Stimulated activated CD8-positive, alpha-beta memory T cell treated with anti-CD3 and anti-CD28 coated beads, Interleukin-12 subunit alpha, Interleukin-12 subunit beta, amount 100 ng/mL, for 24 hours (primary cell): ENCODE results near the gene RAB40B.
"Not testable (repeated sequence)": the region's sequence is repeated elsewhere in the genome, so short reads cannot be mapped to it uniquely, and the experiment has no call there.

Source experiments
- DNase-seq: peaks from one replicate; pipeline ENCODE4 v3.0.0-alpha.2; 2020; ENCODE audit errors: extremely low read depth

The RAB40B gene

DNA sequence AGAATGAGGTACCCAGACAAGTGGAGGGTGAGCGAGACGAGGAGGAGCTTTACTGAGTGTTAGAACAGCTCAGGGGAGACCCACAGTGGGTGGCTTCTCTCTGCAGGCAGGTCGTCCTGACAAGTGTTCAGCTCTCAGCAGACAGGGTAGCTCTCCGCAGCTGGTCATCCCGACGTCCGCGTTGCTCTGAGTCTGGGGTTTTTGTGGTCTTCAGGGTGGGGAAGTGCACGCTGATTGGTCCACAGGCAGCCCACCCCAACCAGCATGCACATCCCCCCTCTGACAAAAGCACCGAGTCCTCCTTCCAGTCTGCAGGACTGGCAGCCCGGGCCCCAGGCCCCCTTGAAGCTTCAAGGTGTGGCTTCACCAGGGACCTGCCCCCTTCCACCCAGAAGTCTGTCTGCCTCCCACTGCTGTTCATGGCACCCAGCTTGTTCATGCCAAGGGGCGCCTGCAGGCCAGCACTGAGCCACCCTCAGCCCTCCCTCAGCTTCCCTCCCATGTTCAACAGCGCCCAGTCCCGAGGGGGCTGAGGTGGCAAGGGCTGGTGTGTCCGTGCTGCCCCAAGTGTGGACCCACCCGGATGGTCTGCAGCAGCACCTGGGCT lies 30.4 kb downstream of the RAB40B start:
- no peak for DNase-seq

DNA sequence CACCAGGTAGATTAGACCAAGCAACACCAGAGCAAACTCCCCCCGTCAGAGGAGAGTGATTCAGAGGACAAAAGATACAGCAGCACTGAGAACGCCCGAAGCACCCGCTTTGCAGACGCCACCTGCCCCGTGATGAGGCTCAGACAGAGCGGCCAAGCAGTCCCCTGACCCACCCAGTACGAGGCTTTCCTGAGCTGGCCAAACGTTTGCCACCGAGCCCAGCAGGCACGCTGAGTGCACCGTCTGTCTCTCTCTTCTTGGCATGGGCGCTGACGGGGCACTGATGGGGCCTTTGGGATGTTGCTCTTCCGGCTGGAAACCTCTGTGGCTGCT lies 30.9 kb downstream of the RAB40B start:
- DNase-seq = no peak

DNA sequence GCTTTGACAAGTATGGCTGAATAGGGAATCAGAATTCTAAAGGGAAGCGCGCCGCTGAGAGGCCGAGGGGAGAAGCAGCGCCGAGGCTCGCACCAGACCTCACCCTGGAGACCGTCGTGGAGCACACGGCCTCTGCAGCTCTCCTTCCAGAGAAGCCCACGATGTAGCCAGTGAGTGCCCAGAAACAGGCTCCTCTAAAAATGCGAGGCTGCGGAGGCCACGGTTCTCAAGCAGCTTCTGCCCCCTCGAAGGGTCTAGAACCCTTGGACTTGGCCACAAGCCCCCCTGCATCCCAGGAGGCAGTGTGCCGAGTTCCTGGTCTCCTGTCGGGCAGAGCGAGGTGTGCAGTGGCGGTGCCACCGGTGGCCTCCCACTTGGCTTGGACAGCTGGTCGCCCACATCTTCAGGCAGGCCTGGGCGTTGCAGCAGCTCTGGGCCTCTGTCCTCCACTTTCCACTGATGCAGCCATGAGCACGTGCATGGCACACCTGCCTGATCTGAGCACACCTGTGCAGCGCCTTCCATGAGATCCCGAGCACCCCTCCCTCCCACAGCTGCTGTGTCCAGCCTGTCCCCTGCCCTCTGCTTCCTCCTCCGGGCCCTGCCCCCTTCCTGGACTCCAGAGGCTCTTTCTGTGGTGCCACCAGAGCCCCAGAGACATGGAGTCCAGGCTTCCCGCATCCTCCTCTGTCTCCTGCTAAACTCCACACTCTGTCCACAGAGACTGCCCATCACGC lies 31.4 kb downstream of the RAB40B start:
- no peak for DNase-seq

DNA sequence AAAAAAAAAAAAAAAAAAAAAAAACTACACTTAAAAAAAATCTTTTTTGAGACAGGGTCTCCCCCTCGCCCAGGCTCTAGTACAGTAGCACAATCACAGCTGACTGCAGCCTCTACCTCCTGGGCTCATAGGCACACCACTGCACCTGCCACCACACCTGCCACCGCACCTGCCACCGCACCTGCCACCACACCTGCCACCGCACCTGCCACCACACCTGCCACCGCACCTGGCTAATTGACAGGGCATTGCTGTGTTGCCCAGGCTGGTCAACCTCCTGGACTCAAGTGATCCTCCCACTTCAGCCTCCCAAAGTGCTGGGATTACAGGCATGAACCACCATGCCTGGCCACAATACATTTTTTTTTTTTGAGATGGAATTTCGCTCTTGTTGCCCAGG lies 32.6 kb downstream of the RAB40B start:
- no peak for DNase-seq

DNA sequence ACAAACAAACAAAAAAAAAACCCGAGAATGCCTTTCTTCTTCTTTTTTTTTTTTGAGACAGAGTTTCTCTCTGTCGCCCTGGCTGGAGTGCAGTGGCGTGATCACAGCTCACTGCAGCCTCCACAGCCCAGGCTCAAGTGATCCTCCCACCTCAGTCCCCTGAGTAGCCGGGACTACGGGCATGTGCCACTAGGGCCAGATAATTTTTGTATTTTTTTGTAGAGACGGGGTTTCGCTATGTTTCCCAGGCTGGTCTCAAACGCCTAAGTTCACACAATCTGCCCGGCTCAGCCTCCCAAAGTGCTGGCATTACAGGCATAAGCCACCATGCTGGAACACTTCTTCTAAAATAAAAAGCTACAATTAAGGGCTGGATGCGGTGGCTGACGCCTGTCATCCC lies 33.3 kb downstream of the RAB40B start:
- DNase-seq = no peak

DNA sequence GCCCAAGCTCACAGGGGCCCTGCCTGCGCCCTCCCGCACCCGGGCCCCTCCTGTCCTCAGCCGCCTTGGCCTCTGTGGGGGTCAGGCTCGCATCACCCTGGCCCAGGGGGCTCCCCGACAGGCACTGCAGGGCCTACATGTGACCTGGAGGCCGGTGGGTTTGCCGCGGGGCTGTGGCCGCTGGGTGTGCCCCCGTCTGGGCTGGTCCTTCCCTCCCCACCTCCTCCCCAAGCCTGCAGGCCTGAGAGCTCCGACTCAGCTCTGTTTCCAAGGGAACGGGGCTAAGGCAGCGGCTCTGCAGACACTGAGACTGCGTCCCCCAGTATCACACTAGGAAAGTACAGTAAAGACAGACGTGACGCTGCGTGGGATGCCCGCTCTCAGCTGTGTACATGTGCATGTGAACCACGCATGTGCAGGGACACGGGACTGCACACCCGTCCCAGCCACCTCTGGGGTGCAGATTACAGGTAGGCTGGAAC lies 33.8 kb downstream of the RAB40B start:
- DNase-seq = no peak

DNA sequence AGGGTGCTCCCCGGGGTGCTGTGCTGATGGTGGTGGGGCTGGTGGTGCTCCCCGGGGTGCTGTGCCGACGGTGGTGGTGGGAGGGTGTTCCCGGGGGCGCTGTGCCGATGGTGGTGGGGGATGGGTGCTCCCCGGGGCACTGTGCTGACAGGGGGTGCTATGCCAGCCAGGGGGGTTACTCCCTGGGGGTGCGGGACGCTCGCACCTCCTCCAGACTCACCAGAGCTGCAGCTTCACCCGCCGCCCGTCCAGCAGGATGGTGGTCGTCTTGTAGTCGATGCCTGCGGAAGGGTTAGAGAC lies 34.3 kb downstream of the RAB40B start:
- DNase-seq = no peak

DNA sequence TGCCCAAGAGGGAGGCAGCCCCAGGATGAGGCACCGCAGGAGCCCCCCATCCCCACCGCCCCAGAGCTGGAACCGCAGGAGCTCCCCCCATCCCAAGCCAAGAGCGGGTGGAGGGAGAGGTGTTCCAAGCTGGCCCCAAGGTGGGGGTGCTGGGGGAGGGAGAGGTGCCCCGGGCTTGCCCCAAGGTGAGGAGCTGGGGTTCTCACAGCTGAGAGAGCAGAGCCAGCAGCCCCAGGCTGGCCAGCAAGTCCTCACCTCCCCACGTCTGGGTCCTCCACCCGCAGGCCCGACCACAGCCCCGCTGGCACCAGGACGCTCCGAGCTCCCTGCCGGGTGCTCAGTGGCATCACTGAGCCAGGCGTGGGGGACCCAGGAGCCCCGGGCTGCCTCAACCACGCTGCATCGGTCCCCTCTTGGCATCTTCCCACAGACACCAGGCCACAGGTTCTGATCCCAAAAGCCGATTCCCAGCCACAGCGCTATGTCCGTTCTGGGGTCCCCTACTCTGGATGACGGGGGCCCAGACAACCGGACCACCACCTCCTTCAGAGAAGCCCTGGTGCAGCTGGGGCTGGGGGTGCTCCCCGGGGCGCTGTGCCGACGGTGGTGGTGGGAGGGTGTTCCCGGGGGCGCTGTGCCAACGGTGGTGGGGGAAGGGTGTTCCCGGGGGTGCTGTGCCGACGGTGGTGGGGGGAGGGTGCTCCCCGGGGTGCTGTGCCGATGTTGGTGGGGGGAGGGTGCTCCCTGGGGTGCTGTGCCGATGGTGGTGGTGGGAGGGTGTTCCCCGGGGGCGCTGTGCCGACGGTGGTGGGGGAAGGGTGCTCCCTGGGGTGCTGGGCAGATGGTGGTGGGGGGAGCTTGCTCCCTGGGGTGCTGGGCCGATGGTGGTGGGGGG lies 34.9 kb downstream of the RAB40B start:
- no peak for DNase-seq

DNA sequence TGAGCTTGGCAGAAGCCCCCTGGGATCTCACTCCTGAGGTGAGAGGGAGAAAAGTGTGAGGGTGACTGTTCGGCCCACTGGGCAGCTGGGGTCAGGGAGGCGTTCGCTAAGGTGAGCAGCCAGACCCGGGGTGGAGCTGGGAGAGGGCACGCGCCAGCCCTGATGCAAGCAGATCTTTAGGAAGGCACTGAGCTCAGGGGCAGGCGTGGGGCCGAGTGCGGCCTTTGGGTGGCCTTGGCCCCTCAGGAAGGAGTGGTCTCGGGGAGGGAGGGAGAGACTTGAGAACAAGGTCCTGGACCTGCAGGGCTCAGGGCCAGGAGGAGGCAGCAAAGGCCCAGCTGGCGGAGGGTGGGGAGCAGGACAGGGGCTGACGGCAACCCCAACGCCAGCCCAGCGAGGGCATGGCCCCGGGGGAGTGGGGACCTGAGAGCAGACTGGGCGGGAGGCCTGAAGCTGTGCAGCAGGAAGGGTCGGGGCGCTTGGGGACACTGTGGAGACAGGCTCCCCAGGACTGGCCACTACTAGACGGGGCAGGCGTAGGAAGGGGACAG lies 35.7 kb downstream of the RAB40B start:
- DNase-seq = no peak

DNA sequence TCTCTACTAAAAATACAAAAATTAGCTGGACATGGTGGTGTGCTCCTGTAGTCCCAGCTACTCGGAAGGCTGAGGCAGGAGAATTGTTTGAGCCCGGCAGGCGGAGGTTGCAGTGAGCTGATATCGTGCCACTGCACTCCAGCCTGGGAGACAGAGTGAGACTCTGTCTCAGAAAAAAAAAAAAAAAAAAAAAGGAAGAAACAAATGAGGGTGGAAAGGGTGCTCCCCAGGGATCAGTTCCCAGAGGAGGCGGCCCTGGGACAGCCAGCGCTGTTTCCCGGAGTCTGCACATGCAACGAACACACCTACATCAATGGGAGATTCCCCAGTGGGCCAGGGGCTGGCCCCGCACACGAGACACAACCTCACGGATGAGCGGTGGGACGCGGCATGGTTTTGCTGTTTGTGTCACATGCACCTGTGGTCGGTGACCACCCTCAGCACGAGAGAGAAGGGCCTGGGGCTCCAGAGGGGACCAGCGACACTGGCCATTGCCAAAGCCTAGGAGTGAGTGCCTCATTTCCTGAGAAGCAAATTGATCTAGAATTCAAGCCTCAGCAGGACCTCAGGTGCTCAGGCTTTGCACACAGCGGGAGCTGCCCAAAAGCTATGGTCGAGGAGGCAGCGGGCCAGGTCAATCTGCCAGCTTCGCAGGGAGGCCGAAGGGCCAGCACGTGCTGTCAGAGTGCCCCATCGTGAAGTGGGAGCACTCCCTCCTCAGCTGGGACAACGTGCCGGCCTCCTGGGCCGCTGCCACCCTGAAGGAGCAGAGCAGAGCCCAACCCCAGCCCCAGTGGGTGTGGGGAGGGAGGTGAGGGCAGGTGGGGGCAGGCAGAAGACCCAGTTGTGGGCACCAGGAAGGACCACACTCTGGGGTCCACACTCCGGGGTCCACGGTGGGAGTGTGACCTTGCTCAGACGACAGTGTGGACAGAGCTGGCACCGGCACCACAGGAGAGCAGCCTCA lies 36.5 kb downstream of the RAB40B start:
- DNase-seq = no peak

DNA sequence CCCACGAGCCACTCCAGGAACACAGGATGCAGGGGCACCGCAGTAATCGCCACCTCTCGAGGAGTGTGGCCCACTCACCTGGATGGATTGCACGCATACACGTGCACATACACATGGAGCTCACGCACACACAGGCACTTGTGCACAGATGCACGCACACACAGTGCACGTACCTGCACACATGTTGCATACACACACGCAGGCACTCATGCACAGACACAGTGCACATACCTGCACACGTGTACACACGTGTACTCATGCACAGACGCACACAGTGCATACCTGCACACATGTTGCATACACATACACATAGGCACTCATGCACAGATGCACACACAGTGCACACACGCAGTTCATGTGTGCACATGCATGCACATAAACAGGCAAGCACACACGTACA lies 38.6 kb downstream of the RAB40B start:
- DNase-seq = no peak

DNA sequence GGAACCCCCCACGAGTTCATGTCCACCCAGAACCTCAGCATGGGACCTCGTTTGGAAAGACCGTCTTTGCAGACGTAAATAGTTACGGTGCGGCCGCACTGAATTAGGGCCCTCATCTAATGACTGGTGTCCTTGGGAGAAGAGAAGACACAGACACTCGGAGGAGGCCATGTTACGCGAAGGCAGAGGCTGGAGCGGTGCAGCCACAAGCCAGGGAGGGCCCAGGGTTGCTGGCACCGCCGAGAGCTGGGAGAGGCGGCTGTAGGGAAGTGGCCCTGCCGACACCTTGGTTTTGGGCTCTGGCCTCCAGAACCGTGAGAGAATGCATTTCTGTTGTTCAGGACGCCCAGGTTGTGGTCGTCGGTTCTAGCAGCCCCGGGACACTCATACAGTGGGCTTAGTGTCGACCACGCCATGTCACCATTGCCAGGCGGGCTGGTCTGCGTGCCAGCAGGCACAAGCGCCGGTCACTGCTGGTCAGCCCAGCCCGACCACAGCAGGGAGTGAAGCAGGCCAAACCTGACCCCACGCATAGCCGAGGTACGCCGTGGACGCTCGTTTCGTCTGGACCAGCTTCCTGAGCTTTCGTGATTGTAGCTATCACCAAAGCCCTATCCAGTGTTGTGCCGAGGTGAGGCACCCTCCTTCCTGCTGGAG lies 39.6 kb downstream of the RAB40B start:
- no peak for DNase-seq

DNA sequence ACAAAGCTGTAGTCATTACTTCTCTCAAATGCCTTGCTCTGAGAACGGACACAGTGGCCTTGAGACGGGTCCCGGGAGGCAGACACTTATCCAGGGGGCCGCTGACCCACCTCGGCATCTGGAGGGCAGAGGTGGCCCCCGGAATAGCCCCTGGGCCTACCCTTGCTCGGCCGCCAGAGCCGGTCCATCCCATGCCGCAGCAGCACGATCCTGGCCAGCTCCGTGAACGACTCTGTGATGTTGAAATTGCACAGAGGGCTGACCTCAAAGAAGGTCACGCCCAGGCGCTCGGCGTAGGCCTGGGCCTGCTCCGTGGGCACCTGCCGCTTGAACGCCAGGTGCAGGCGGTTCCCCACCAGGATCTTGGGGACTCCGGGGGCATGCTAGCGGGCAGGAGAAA lies 40.2 kb downstream of the RAB40B start:
- no peak for DNase-seq

DNA sequence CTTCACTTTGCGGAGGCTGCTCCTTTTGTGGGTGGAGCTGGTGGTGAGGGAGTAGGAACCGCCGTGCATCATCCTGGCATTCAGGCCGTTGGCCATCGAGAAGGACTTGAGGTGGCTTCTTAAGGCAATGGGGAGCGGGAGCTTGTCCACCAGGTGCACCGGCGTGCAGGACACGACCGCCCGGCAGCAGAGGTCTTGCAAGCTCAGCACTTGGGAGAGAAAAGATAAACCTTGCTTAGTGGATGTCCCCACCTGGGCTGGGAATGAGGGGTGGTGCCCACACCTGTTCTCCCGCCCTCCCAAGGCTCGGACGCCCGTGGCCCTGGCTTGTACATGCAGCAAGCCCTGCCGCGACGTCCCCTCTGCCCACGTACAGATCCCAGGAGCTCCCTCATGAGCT lies 40.6 kb downstream of the RAB40B start:
- no peak for DNase-seq

DNA sequence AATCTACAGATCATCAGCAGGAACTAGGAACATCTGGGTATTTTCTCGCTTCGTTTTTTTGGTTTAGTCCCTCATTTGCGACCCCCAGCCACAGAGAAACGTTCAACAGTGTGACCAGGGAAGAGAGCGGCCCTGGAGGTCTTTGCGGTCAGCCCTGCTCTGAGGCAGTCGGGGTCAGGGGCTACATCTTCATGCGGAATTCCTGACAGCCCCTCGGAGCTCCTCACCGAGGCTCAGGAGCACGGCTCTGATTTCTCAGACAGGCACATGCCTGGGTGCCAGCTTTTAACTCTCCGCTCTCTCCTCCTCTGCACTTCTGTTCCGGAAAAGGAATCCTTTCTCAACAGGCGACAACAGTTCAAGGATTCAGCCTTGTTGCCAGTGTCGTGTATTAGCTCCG lies 42.2 kb downstream of the RAB40B start:
- no peak for DNase-seq

DNA sequence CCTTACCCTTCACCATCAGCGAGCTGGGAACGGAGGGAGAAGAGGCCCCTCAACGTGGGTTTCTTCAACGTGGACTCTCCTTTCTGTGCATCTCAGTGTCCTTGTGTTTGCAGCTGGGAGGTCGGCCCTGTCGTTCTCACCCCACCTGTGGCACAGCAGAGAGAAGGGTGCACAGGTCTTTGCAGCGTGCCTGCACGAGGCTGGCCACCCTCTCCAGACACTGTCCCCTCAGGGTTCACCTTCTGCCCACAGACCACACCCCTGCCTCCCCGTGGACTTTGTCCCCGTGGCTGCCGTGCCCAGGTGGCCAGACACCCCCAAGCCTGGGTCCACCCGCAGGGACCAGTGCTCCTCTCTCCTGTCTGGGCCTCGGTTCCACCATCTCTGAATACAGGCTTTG lies 43.0 kb downstream of the RAB40B start:
- DNase-seq = no peak

DNA sequence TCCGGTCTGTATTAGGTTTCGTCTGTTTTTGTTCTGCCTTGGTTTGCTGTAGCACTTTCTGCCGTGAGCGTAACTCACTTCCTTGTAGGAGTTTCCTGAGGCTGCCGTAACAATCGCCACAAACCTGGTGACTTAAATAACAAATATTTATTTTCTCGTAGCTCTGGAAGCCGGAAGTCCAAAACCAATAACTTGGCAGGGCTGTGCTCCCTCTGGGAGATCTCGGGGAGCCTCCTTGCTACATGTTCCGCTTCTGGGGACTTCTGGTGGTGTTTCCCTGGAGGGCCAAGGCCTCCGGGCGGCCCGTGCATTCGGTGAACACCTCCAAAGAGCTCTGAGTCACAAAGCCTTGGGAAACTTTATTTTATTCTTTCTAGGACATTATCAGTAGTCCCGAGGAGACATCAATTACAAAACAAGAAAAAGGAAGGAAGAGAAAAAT lies 43.4 kb downstream of the RAB40B start:
- DNase-seq = no peak

DNA sequence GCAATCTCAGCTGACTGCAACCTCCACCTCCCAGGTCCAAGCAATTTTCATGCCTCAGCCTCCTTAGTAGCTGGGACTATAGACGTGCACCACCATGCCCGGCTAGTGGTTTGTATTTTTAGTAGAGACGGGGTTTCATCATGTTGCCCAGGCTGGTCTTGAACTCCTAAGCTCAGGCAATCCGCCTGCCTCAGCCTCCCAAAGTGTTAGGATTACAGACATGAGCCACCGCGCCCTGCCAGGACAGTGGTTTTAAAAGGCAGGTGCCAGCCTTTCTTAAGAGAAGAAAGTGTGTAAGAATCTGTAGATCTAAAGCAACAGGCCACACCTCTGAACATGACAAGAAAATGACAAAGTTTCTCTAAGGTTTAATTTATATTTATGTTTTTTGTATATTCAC lies 43.9 kb downstream of the RAB40B start:
- not testable (repeated sequence) for DNase-seq

DNA sequence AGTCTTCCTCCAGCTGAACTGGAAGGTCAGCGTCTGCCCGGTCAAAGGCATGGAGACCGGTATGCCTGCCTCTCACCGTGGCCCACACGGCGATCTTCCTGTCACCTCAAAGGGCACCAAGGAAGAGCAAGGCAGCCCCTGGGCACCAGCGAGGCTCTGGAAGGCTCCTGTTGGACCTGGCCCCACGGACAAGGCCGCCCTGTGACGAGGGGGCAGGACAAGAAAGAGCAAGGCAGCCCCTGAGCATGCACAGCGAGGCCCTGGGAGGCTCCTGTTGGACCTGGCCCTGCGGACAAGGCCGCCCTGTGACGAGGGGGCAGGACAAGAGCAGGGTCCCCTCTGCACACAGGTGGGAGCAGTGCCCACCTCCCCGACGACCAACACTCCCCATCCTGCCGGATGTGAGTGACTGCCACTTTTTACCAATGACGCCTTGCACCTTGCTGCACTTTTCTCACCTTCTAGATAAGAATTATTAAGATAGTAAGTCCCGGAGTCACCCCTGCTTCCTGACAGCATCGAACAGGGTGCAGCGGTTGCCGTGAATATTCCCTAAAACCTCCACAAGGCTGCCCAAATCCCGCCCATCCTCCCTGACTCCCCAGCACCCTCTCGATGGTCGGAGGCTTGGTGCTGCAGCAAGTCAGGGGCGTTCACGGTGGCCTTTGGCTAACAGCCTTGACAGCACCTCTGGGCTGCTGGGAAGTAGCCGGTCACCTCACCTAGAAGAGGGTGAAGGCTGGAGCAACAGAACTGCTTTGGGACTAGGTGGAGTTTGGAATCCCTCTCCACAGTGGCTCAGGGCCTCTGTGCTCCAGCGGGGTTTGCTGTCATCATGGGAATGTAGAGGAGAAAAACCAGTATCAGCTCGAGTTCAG lies 44.6 kb downstream of the RAB40B start:
- no peak for DNase-seq

DNA sequence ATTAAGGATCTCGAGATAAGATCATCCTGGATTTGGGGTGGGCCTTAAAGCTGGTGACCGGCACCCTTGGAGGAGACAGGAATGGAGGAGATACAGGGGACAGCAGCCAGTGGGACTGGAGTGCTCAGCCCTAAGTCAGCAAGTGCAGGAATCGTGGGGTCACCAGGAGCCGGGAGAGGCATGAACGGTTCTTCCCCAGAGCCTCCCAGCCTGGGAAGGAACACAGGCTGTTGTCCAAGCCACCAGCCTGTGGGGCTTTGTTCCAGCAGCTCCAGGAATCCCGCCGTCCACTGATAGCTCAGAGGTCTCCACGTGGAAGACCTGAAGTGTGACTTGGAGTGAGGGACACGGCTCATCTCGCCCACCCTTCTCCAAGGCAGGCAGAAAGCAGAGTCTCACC lies 47.8 kb downstream of the RAB40B start:
- DNase-seq = no peak
